Chondrocyte (in vitro differentiated cells): Measurements from ENCODE around the gene IRS2. TPM values are rescaled to one million over a fixed set of nuclear protein-coding genes. Genes with fewer than 3 reads are reported as not detected.
A peak's percentile ranks its signal among the peaks of the same experiment; 100 is the strongest.

Experiments used
- DNase-seq: peaks from one replicate; pipeline ENCODE4 v3.0.0; 2021; ENCODE audit warnings: mixed read lengths, low spot score
- H3K27ac Mint-ChIP-seq: one replicate; pipeline ENCODE4 v1.8.0; 2021; ENCODE audit warnings: mild to moderate bottlenecking, moderate library complexity, mixed read lengths; ENCODE audit not compliant: unreplicated experiment
- H3K27me3 Mint-ChIP-seq: 2 replicates; pipeline ENCODE4 v1.8.0; 2021; ENCODE audit warnings: low read depth, mixed read lengths
- H3K36me3 Mint-ChIP-seq: 2 replicates; pipeline ENCODE4 v1.8.0; 2021; ENCODE audit warnings: low read depth, mixed read lengths
- H3K4me1 Mint-ChIP-seq: 2 replicates; pipeline ENCODE4 v1.8.0; 2021; ENCODE audit warnings: low read depth, mild to moderate bottlenecking, mixed read lengths
- H3K4me3 Mint-ChIP-seq: one replicate; pipeline ENCODE4 v1.8.0; 2021; ENCODE audit warnings: mild to moderate bottlenecking, moderate library complexity, mixed read lengths; ENCODE audit not compliant: unreplicated experiment
- H3K9me3 Mint-ChIP-seq: 2 replicates; pipeline ENCODE4 v1.8.0; 2021; ENCODE audit warnings: low read depth, mixed read lengths
- total RNA-seq: library from RNA; stranded (reverse); gene quantifications from 3 replicates; pipeline ENCODE4 v1.2.1, GENCODE V29; 2021
- TF ChIP-seq, protein P1 (sequence below): fragments of 200-600 bp; sonication (generic); IDR thresholded peaks from 2 replicates; pipeline ENCODE4 v1.5.0; 2021; ENCODE audit warnings: antibody characterized with exemption, mild to moderate bottlenecking, moderate library complexity

Gene IRS2
- total RNA-seq, 1 donor from 2014 or later = 42.9 TPM

DNA sequence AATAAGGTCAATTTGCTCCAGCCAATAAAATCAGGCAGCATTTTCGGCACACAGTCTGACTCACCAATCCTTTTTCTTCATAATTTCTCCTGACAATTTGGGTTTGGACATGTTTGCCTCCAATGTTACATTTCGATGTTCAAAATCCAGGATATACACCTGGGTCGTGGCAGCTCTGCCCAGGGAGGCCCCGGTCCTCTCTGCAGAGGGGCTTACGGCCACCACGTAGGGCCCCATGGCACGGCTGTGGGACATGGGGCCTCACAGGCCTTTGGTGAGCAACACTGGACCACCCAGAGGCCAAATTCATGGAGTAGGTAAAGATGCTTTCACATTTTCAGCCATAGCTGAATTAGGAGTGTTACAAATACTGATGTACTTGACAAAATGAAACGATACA, 25.4 kb downstream of the IRS2 start:
- Mint-ChIP-seq H3K9me3 (no peaks in the 10 kb centered on the region), H3K27me3 (no peaks in the 10 kb centered on the region), H3K36me3 (peaks cover 6% of the 10 kb centered on the region), H3K4me3 (no peak overlapping the region), H3K4me1 (peaks cover 64% of the 10 kb centered on the region), H3K27ac (peak overlapping the region; percentile 32)
- TF ChIP-seq, protein P1, sequence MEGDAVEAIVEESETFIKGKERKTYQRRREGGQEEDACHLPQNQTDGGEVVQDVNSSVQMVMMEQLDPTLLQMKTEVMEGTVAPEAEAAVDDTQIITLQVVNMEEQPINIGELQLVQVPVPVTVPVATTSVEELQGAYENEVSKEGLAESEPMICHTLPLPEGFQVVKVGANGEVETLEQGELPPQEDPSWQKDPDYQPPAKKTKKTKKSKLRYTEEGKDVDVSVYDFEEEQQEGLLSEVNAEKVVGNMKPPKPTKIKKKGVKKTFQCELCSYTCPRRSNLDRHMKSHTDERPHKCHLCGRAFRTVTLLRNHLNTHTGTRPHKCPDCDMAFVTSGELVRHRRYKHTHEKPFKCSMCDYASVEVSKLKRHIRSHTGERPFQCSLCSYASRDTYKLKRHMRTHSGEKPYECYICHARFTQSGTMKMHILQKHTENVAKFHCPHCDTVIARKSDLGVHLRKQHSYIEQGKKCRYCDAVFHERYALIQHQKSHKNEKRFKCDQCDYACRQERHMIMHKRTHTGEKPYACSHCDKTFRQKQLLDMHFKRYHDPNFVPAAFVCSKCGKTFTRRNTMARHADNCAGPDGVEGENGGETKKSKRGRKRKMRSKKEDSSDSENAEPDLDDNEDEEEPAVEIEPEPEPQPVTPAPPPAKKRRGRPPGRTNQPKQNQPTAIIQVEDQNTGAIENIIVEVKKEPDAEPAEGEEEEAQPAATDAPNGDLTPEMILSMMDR = no peak
- DNase-seq = no peak

DNA sequence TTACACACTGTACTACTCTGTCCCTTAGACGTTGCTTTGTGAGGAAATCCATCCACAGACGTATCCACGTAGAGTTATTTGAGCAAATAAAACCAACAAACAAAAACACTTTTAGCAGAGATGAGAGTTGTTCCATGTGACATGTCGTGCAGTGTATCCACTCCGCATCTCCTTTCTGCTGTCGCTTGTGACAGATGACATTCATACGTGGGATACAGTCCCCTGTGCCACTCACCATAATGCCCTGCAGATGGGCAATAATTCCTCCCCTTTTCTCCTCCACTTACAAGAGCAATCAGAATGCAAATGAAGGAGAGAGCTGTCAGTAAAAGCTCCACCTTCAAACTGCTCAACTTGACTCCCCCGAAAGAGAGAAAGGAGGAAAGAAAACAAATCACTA, 26.0 kb downstream of the IRS2 start:
- TF ChIP-seq, protein P1 = no peak
- Mint-ChIP-seq H3K36me3 (peaks cover 7% of the 10 kb centered on the region), H3K4me1 (peaks cover 66% of the 10 kb centered on the region), H3K9me3 (no peaks in the 10 kb centered on the region), H3K4me3 (no peak overlapping the region), H3K27me3 (no peaks in the 10 kb centered on the region), H3K27ac (no peak overlapping the region)
- no peak for DNase-seq

DNA sequence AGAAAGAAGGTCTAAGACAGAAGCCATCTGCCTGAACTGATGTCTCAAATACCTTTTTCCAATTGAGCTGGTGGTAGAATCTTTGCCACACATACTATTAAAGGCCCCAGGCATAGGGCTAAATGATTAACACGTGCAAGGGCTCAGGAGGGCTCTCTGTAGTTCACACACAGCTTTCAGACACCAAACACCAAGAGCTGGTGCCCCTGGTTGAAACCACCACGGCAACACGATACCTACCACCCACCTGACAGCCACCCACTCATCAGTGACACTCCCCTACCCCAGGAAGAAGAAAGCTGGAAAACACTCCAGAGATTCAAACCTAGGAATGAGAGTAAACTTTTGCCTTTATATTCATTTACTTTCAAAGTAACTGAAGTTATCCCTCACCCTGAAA, 26.8 kb downstream of the IRS2 start:
- Mint-ChIP-seq H3K27ac (no peak overlapping the region), H3K36me3 (peaks cover 11% of the 10 kb centered on the region), H3K9me3 (no peaks in the 10 kb centered on the region)

DNA sequence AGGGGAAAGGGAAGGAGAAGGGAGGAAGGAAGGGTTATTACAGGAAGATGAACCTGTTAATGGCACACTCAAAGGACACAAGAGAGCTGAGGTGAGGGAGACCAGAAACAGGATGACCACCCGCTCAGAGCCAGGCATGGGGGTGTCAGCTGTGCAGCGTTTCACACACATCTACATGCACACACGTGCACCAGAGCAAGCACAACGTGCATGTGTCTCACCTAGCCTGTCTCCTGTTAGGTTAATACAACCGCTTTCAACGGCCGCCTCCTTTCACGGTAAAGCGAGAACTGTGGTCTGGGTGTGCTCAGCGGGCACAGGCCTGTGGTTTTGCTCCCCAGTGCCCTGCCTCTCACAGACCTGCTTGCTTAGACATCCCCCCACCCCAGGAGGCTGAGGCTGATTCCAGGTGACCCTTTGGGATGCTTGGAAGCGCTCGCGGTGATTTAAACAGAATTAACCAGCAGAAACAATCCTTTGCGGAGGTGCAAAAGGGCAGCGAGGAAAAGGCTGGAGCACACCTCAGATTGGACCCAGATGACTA, 27.4 kb downstream of the IRS2 start:
- Mint-ChIP-seq H3K4me1 (peaks cover 55% of the 10 kb centered on the region), H3K27ac (no peak overlapping the region), H3K9me3 (no peaks in the 10 kb centered on the region), H3K36me3 (peaks cover 12% of the 10 kb centered on the region), H3K4me3 (no peak overlapping the region), H3K27me3 (no peaks in the 10 kb centered on the region)
- TF ChIP-seq, protein P1 = no peak
- DNase-seq = no peak

More for the DNA sequence above, 26.8 kb downstream of the IRS2 start:
- no peaks in the 10 kb centered on the region for H3K27me3 Mint-ChIP-seq
- no peak overlapping the region for H3K4me3 Mint-ChIP-seq
- TF ChIP-seq, protein P1 = no peak
- no peak for DNase-seq
- H3K4me1 Mint-ChIP-seq = peaks cover 60% of the 10 kb centered on the region

DNA sequence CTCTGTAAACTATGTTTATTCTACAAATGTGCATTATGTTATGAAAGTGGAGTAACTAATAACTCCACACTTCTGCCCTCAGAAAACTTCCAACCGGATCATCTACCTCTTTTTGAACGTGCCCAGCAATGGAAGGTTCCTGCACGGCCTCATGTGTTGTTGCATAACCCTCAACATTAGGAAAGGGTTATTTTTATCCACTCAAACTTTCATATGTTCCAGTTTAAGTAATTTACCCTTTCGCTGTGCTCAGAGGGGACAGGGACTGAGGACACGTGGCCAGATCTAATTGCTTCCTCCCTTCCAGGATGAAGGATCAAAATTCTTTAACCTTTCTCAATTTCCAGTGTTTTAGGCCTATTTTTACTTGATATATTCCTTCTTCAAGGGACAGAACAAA, 29.6 kb downstream of the IRS2 start:
- H3K36me3 Mint-ChIP-seq = peaks cover 24% of the 10 kb centered on the region
- no peak for DNase-seq

More for the DNA sequence above, 29.6 kb downstream of the IRS2 start:
- H3K9me3 Mint-ChIP-seq = no peaks in the 10 kb centered on the region
- no peaks in the 10 kb centered on the region for H3K27me3 Mint-ChIP-seq
- peaks cover 39% of the 10 kb centered on the region for H3K4me1 Mint-ChIP-seq
- no peak overlapping the region for H3K4me3 Mint-ChIP-seq
- TF ChIP-seq, protein P1 = no peak
- peak overlapping the region; percentile 57 for H3K27ac Mint-ChIP-seq
